Measurements from ENCODE around the gene SEMG2.

SEMG2 gene

GRCh38 chr20:45221076-45221475, at the start of gene SEMG2:
Gene SEMG2 (plus strand): TSS chr20:45221373. CDS start chr20:45221390, 17 bp downstream.
- no peak for TF ChIP-seq CTCF (IDR thresholded peaks at IDR 0.05; ENCODE audit: low read depth, low read length)
- no peak for DNase-seq (ENCODE audit: extremely low read depth, low read depth)

GRCh38 chr20:45173522-45173921, 47.7 kb upstream of the SEMG2 start:
- no peak for TF ChIP-seq CTCF (IDR thresholded peaks at IDR 0.05; ENCODE audit: low read depth, low read length)

GRCh38 chr20:45174434-45175364, 46.5 kb upstream of the SEMG2 start, which contains the start of gene PI3:
Gene PI3 (plus strand): TSS chr20:45174902. CDS start chr20:45174923, 21 bp downstream.
- no peak for DNase-seq (ENCODE audit: extremely low read depth, low read depth)
- TF ChIP-seq CTCF (IDR thresholded peaks at IDR 0.05; ENCODE audit: low read depth, low read length), result no peak

More at GRCh38 chr20:45173522-45173921, 47.7 kb upstream of the SEMG2 start:
- DNase-seq (ENCODE audit: extremely low read depth, low read depth), result no peak

- no peak for DNase-seq (ENCODE audit: extremely low read depth, low read depth)
- no peak for TF ChIP-seq CTCF (IDR thresholded peaks at IDR 0.05; ENCODE audit: low read depth, low read length)
Observed at GRCh38 chr20:45176526-45177267, 44.5 kb upstream of the SEMG2 start.

- no peak for DNase-seq (ENCODE audit: extremely low read depth, low read depth)
- TF ChIP-seq CTCF (IDR thresholded peaks at IDR 0.05; ENCODE audit: low read depth, low read length), result no peak
Observed at GRCh38 chr20:45179166-45179565, 42.0 kb upstream of the SEMG2 start.

GRCh38 chr20:45181639-45182038, 39.5 kb upstream of the SEMG2 start:
- TF ChIP-seq CTCF (IDR thresholded peaks at IDR 0.05; ENCODE audit: low read depth, low read length), result no peak
- DNase-seq (ENCODE audit: extremely low read depth, low read depth), result no peak

- no peak for TF ChIP-seq CTCF (IDR thresholded peaks at IDR 0.05; ENCODE audit: low read depth, low read length)
- no peak for DNase-seq (ENCODE audit: extremely low read depth, low read depth)
Observed at GRCh38 chr20:45183084-45183483, 38.1 kb upstream of the SEMG2 start.

Measured in AG09319 (cell line).